DND-41 (cell line): Measurements from ENCODE around the gene RNPEPL1.

ENCODE experiments used
- ATAC-seq: fragments of 200-7000 bp; cut with Tn5 transposase; 3 replicates; pipeline ENCODE4 v1.9.1; 2021; ENCODE audit warnings: low read depth; ENCODE audit not compliant: insufficient read depth
- DNase-seq: peaks from one replicate; pipeline ENCODE4 v3.0.0-alpha.2; 2020
- H2AFZ ChIP-seq: 2 replicates; pipeline ENCODE4 v1.6.0; 2012; ENCODE audit warnings: low read depth, low read length
- H3K27ac ChIP-seq: 2 replicates; pipeline ENCODE4 v1.5.1; 2012; ENCODE audit warnings: low read length, inconsistent platforms
- H3K27me3 ChIP-seq: fragments of 200-600 bp; sonication (generic); 2 replicates; pipeline ENCODE4 v1.6.0; 2012; ENCODE audit warnings: low read length, mild to moderate bottlenecking, inconsistent platforms; ENCODE audit not compliant: insufficient read depth, poor library complexity
- H3K36me3 ChIP-seq: 2 replicates; pipeline ENCODE4 v1.5.1; 2012; ENCODE audit warnings: low read length, inconsistent platforms; ENCODE audit not compliant: insufficient read depth
- H3K4me1 ChIP-seq: 2 replicates; pipeline ENCODE4 v1.5.1; 2012; ENCODE audit warnings: mild to moderate bottlenecking, low read length; ENCODE audit not compliant: insufficient read depth
- H3K4me2 ChIP-seq: 2 replicates; pipeline ENCODE4 v1.6.0; 2012; ENCODE audit warnings: mild to moderate bottlenecking, moderate library complexity, low read length, inconsistent platforms; ENCODE audit not compliant: insufficient read depth
- H3K4me3 ChIP-seq, 2 experiments: fragments of 200-600 bp in 1 of 2; shearing (Covaris generic) in 1 of 2; 2 replicates each; pipeline ENCODE4 v1.5.1; 2012 to 2016; ENCODE audit warnings: inconsistent platforms in 2 of 2, low read length in 2 of 2, mild to moderate bottlenecking in 2 of 2, low read depth in 1 of 2, moderate library complexity in 1 of 2
- H3K79me2 ChIP-seq: 2 replicates; pipeline ENCODE4 v1.6.0; 2012; ENCODE audit warnings: low read length, inconsistent platforms; ENCODE audit not compliant: insufficient read depth
- H3K9ac ChIP-seq: 2 replicates; pipeline ENCODE4 v1.6.0; 2012; ENCODE audit warnings: low read depth, mild to moderate bottlenecking, inconsistent platforms, low read length, moderate library complexity
- H3K9me3 ChIP-seq: 2 replicates; pipeline ENCODE4 v1.5.1; 2012; ENCODE audit warnings: low read length, moderate library complexity, mild to moderate bottlenecking, inconsistent platforms; ENCODE audit not compliant: insufficient read depth, severe bottlenecking
- H4K20me1 ChIP-seq: 2 replicates; pipeline ENCODE4 v1.6.0; 2012; ENCODE audit warnings: low read length; ENCODE audit not compliant: insufficient read depth
- EZH2 ChIP-seq: IDR thresholded peaks from 3 replicates; pipeline ENCODE4 v1.6.1; 2012; ENCODE audit warnings: borderline replicate concordance, low read depth, mild to moderate bottlenecking, moderate library complexity, low read length, inconsistent platforms; ENCODE audit not compliant: severe bottlenecking
- TF ChIP-seq, protein P1 (sequence below): IDR thresholded peaks from 2 replicates; pipeline ENCODE4 v1.5.1; 2012; ENCODE audit warnings: borderline replicate concordance, low read length, moderate library complexity, mild to moderate bottlenecking; ENCODE audit not compliant: poor library complexity, severe bottlenecking; ENCODE audit errors: extremely low read depth

RNPEPL1 gene

DNA sequence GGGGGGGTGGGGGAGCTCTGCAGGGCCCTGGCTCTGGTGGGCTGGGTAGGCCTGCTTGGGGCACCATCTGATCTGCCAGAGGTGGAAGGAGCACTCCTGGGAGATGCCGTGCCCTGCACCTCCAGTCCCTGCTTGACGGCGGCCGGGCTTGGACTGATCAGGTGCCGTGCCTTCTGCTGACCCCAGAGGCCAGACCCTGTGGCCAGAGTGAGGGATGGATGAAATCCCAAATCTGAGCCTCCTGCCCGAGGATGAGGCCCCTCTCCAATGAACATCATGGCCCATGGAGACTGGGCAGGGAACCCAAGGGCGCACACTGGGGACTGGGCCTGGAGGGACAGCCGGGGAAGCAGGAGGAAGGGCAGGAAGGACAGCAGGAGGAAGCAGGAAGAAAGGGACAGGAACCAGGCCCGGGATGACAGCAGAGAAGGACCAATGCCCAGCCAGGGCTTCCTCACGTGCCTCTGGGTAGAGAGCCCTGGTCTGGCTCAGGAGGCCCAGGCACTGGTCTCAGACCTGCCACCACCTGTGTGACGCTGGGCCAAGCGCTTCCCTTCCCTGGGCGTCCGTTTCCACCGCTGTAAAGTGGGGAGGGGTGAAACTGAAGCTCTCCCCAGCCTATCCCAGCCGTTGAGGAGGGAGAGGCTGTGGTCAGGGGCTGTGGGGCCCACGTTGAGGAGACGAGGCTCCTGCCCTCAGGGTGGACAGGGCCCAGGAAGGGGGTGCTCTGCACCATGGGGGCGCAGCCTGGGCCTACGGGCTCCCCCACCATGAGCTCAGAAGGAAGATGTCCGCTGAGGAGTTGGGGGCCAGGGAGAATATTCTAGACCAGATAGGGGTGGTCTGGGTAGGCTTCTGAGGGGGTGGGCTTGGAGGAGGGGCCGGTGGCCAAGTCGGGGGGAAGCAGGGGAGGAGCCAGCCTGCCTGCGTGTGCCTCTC lies 56.0 kb downstream of the RNPEPL1 start:
- ATAC-seq = no peak

DNA sequence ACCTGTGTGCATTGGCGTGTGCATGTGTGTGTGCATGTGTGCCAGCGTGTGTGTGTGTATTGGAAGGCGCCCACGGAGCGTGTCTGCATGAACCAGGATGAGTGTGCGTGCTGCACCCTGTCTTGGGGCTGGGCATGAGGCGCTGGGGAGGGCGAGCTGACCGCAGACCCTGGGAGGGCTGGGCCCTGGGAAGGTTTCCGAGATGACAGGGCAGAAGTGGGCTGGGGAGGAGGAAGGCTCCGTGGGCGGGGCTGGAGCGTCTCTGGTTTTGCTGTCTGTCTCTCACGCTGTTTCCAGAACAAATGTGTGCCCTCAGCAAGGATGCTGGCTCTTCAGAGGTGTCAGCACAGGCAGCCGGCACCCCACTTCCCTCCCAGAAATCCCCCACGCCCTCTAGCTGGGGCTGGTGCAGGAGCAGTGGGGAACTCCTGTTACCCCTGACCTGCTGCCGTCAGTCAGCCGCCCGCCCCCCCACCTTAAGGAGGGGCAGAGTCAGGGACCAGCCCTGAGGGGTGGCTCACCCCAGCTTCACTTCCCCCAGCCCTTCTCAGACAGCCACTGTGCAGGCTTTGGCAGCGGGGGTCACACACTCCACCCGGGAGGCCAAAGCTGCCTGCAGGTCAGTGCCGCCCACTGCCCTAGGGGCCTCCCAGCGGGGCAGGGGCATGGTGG lies 56.8 kb downstream of the RNPEPL1 start, which contains the start of gene GPR35:
TSS of gene GPR35 (plus strand) at position 531 of the 672 bp plus-strand sequence. CDS start 4,473 bp downstream, outside the sequence.
- H3K4me3 ChIP-seq = no peak within 1 kb of the TSS
- H3K4me1 ChIP-seq = no peaks in the 10 kb centered on the region
- no peaks in the 10 kb centered on the region for H4K20me1 ChIP-seq
- DNase-seq = no peak
- no peak within 1 kb of the TSS for H2AFZ ChIP-seq
- H3K27me3 ChIP-seq = no peaks in the 10 kb centered on the region
- ATAC-seq = no peak
- no peaks in the 10 kb centered on the region for H3K79me2 ChIP-seq
- H3K9me3 ChIP-seq = no peaks in the 10 kb centered on the region
- H3K9ac ChIP-seq = no peak within 1 kb of the TSS
- no peak within 1 kb of the TSS for H3K4me2 ChIP-seq
- no peak within 1 kb of the TSS for H3K27ac ChIP-seq
- no peaks in the 10 kb centered on the region for H3K36me3 ChIP-seq
- TF ChIP-seq, protein P1, sequence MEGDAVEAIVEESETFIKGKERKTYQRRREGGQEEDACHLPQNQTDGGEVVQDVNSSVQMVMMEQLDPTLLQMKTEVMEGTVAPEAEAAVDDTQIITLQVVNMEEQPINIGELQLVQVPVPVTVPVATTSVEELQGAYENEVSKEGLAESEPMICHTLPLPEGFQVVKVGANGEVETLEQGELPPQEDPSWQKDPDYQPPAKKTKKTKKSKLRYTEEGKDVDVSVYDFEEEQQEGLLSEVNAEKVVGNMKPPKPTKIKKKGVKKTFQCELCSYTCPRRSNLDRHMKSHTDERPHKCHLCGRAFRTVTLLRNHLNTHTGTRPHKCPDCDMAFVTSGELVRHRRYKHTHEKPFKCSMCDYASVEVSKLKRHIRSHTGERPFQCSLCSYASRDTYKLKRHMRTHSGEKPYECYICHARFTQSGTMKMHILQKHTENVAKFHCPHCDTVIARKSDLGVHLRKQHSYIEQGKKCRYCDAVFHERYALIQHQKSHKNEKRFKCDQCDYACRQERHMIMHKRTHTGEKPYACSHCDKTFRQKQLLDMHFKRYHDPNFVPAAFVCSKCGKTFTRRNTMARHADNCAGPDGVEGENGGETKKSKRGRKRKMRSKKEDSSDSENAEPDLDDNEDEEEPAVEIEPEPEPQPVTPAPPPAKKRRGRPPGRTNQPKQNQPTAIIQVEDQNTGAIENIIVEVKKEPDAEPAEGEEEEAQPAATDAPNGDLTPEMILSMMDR = no peak
- no peak for TF ChIP-seq EZH2

More for the DNA sequence above, 56.0 kb downstream of the RNPEPL1 start:
- Histone ChIP-seq H3K79me2 (no peaks in the 10 kb centered on the region), H3K27ac (no peak overlapping the region), H3K9ac (no peak overlapping the region), H3K4me3 (no peak overlapping the region), H4K20me1 (no peaks in the 10 kb centered on the region), H3K9me3 (no peaks in the 10 kb centered on the region), H2AFZ (no peak overlapping the region), H3K4me2 (no peak overlapping the region), H3K27me3 (no peaks in the 10 kb centered on the region), H3K36me3 (no peaks in the 10 kb centered on the region), H3K4me1 (no peaks in the 10 kb centered on the region)
- TF ChIP-seq, protein P1 = no peak
- no peak for TF ChIP-seq EZH2
- DNase-seq = no peak

DNA sequence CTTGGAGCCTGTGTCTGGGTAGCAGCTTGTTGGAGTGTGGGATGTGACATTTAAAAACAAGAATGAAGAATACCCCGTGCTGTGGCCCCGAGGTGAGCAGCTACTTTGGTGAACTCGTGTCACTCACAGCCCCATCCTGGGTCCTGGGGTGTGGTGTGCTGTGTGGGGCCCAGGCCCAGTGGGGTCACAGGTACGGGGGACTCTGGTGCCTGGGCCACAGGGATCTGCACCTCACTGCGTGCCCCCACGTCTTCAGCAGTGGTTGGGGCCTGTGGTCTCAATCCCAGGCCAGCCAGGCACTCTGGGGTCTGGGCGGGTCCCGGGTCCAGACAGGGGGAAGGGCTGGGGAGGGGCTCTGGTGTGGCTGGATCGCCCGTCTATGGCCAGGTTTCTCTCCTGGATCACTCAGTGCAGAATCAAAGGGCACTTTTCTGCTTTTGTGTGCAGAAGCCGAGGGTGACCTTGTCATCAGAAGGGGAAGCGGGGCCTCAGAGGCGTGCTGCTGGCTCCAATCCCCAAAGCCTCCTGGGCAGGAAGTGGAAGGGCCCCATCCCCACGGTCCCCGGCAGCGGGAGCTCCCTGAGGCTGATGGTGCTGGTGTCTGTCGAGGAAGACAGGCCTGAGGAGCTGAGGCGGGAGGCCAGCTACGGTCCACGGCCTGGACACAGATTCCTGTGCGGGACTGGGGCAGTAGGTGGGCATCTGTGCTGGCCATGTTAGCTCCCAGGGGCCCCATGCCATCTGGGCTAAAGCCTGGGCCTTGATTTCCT lies 58.4 kb downstream of the RNPEPL1 start:
- Histone ChIP-seq H4K20me1 (no peaks in the 10 kb centered on the region), H3K4me2 (no peak overlapping the region), H3K27ac (no peak overlapping the region), H3K27me3 (no peaks in the 10 kb centered on the region), H3K79me2 (no peaks in the 10 kb centered on the region), H3K4me1 (no peaks in the 10 kb centered on the region), H3K9me3 (no peaks in the 10 kb centered on the region), H3K36me3 (no peaks in the 10 kb centered on the region), H2AFZ (no peak overlapping the region), H3K9ac (no peak overlapping the region), H3K4me3 (no peak overlapping the region)
- TF ChIP-seq, protein P1 = no peak
- TF ChIP-seq EZH2 = no peak
- ATAC-seq = peak; percentile 67
- peak; percentile 18 for DNase-seq
